ENCODE data around the gene GRM8.

The GRM8 gene

DNA sequence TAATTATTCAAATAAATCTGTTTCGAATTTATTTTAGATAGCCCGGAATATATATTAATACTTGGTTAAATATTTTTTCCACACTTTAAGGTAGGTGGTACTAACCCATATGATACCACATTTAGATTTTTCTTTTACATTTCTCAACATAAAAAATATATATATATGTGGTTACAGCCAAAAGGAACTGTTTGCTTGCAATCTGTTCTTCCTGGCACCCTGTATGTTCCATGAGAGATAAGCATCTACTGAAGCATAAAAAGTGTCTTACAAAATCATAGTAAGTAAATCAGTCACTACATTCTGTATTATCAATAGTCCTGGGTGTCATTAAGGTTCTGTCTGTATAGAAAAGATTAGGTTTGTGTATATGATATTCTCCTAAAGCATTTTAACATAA is 726.8 kb downstream of the GRM8 start:
- no peak for TF ChIP-seq TAF1 (IDR thresholded peaks at IDR 0.05; ENCODE audit: borderline replicate concordance, insufficient read depth, low read length)
- no peak for TF ChIP-seq POLR2AphosphoS5 (IDR thresholded peaks at IDR 0.05; ENCODE audit: low read depth, low read length)
- no peak for TF ChIP-seq SIN3A (IDR thresholded peaks at IDR 0.05; ENCODE audit: borderline replicate concordance, insufficient read depth, low read length)
- TF ChIP-seq FOXP2 (optimal IDR thresholded peaks at IDR 0.05; ENCODE audit: borderline replicate concordance, extremely low read depth, extremely low read length, insufficient read depth), result no peak
- TF ChIP-seq, protein P1, sequence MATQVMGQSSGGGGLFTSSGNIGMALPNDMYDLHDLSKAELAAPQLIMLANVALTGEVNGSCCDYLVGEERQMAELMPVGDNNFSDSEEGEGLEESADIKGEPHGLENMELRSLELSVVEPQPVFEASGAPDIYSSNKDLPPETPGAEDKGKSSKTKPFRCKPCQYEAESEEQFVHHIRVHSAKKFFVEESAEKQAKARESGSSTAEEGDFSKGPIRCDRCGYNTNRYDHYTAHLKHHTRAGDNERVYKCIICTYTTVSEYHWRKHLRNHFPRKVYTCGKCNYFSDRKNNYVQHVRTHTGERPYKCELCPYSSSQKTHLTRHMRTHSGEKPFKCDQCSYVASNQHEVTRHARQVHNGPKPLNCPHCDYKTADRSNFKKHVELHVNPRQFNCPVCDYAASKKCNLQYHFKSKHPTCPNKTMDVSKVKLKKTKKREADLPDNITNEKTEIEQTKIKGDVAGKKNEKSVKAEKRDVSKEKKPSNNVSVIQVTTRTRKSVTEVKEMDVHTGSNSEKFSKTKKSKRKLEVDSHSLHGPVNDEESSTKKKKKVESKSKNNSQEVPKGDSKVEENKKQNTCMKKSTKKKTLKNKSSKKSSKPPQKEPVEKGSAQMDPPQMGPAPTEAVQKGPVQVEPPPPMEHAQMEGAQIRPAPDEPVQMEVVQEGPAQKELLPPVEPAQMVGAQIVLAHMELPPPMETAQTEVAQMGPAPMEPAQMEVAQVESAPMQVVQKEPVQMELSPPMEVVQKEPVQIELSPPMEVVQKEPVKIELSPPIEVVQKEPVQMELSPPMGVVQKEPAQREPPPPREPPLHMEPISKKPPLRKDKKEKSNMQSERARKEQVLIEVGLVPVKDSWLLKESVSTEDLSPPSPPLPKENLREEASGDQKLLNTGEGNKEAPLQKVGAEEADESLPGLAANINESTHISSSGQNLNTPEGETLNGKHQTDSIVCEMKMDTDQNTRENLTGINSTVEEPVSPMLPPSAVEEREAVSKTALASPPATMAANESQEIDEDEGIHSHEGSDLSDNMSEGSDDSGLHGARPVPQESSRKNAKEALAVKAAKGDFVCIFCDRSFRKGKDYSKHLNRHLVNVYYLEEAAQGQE (IDR thresholded peaks at IDR 0.05; ENCODE audit: insufficient read depth in 1 of 2, low read depth in 2 of 2, low read length in 2 of 2), result no peak

DNA sequence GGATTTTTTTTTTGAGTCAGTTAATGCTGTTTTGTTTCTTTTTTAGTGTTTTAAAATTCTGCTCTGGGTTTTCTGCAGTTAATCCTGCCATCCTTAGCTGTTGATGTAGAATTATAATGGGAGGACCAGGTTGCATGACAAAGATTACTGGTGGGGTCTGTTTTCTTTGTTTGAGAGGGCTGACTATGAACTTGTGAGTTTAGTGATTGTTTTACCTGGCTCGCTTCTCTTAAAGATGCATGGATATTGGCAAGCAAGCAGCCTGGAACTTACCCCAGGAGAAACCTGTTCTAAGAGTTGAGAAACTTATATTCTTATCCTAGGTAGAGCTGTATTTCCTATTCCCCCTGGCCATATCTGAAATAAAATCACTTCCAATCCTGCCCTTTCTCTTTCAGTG is 727.8 kb downstream of the GRM8 start:
- TF ChIP-seq, protein P1 (IDR thresholded peaks at IDR 0.05; ENCODE audit: insufficient read depth in 1 of 2, low read depth in 2 of 2, low read length in 2 of 2), result no peak
- TF ChIP-seq SIN3A (IDR thresholded peaks at IDR 0.05; ENCODE audit: borderline replicate concordance, insufficient read depth, low read length) (no peak), TAF1 (IDR thresholded peaks at IDR 0.05; ENCODE audit: borderline replicate concordance, insufficient read depth, low read length) (no peak), FOXP2 (optimal IDR thresholded peaks at IDR 0.05; ENCODE audit: borderline replicate concordance, extremely low read depth, extremely low read length, insufficient read depth) (no peak), POLR2AphosphoS5 (IDR thresholded peaks at IDR 0.05; ENCODE audit: low read depth, low read length) (no peak)

- TF ChIP-seq, protein P1 (IDR thresholded peaks at IDR 0.05; ENCODE audit: insufficient read depth in 1 of 2, low read depth in 2 of 2, low read length in 2 of 2), result no peak
- no peak for TF ChIP-seq TAF1 (IDR thresholded peaks at IDR 0.05; ENCODE audit: borderline replicate concordance, insufficient read depth, low read length)
- TF ChIP-seq POLR2AphosphoS5 (IDR thresholded peaks at IDR 0.05; ENCODE audit: low read depth, low read length), result no peak
- TF ChIP-seq FOXP2 (optimal IDR thresholded peaks at IDR 0.05; ENCODE audit: borderline replicate concordance, extremely low read depth, extremely low read length, insufficient read depth), result no peak
- TF ChIP-seq SIN3A (IDR thresholded peaks at IDR 0.05; ENCODE audit: borderline replicate concordance, insufficient read depth, low read length), result no peak
These were observed 741.7 kb downstream of the GRM8 start for GRCh38 chr7:126511046-126511445.

GRCh38 chr7:126501617-126502016 is 751.1 kb downstream of the GRM8 start:
- TF ChIP-seq POLR2AphosphoS5 (IDR thresholded peaks at IDR 0.05; ENCODE audit: low read depth, low read length) (no peak), SIN3A (IDR thresholded peaks at IDR 0.05; ENCODE audit: borderline replicate concordance, insufficient read depth, low read length) (no peak), TAF1 (IDR thresholded peaks at IDR 0.05; ENCODE audit: borderline replicate concordance, insufficient read depth, low read length) (no peak)

- no peak for TF ChIP-seq TAF1 (IDR thresholded peaks at IDR 0.05; ENCODE audit: borderline replicate concordance, insufficient read depth, low read length)
- TF ChIP-seq, protein P1 (IDR thresholded peaks at IDR 0.05; ENCODE audit: insufficient read depth in 1 of 2, low read depth in 2 of 2, low read length in 2 of 2), result no peak
- TF ChIP-seq FOXP2 (optimal IDR thresholded peaks at IDR 0.05; ENCODE audit: borderline replicate concordance, extremely low read depth, extremely low read length, insufficient read depth), result no peak
- TF ChIP-seq SIN3A (IDR thresholded peaks at IDR 0.05; ENCODE audit: borderline replicate concordance, insufficient read depth, low read length), result no peak
- no peak for TF ChIP-seq POLR2AphosphoS5 (IDR thresholded peaks at IDR 0.05; ENCODE audit: low read depth, low read length)
These were observed 753.3 kb downstream of the GRM8 start for GRCh38 chr7:126499481-126499880.

Measured in PFSK-1 (cell line).